HG03045 (cell line): Measurements from ENCODE around the gene KIF14.

Experiments used
- ATAC-seq: cut with Tn5 transposase; IDR thresholded peaks from one replicate; pipeline ENCODE4 v1.9.1; 2021; ENCODE audit warnings: mild to moderate bottlenecking, moderate library complexity; ENCODE audit not compliant: unreplicated experiment

Gene KIF14, protein sequence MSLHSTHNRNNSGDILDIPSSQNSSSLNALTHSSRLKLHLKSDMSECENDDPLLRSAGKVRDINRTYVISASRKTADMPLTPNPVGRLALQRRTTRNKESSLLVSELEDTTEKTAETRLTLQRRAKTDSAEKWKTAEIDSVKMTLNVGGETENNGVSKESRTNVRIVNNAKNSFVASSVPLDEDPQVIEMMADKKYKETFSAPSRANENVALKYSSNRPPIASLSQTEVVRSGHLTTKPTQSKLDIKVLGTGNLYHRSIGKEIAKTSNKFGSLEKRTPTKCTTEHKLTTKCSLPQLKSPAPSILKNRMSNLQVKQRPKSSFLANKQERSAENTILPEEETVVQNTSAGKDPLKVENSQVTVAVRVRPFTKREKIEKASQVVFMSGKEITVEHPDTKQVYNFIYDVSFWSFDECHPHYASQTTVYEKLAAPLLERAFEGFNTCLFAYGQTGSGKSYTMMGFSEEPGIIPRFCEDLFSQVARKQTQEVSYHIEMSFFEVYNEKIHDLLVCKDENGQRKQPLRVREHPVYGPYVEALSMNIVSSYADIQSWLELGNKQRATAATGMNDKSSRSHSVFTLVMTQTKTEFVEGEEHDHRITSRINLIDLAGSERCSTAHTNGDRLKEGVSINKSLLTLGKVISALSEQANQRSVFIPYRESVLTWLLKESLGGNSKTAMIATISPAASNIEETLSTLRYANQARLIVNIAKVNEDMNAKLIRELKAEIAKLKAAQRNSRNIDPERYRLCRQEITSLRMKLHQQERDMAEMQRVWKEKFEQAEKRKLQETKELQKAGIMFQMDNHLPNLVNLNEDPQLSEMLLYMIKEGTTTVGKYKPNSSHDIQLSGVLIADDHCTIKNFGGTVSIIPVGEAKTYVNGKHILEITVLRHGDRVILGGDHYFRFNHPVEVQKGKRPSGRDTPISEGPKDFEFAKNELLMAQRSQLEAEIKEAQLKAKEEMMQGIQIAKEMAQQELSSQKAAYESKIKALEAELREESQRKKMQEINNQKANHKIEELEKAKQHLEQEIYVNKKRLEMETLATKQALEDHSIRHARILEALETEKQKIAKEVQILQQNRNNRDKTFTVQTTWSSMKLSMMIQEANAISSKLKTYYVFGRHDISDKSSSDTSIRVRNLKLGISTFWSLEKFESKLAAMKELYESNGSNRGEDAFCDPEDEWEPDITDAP (N-terminal part only)

DNA sequence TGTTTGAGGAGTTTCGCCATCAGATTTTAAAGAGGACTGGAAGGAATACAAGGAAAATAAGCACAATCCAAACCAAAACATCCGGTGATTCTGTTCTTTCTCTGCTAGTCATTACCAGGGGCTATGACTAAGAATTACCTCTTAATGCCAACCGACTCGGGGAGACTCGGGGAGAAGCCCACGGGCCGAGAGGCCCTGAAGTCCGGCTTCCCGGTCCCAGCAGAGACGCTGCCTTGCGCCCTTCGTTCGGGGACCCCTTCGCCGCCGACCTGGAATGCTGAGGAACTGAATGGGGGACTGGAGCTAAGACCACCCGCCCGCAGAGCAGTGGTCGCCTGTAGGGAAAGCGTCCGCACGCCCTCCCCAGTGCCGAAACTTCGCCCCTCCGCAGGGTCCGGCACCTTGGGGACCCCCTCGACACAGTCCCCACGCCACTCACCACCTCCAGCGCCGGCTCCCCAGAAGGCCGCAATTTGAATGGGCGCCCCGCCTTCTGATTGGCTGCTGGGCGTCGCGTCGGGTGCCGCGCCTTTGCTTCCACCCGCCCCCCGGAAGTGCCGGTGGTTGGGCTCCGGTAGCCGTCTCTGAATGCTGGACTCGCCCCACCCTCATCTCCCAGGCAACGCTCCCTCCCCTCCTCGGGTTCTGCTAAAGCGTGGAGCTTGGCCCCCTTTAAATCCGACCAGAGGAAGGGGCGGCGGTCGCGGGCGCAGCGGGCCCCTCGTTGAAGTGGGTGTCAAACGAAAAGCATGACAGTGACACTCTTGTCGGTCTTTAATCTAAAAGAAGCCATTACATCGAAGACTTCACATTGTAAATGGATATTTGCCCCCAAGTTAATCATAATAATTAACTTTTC lies at the start of gene KIF14:
KIF14 (minus strand) TSS at position 479 of the 859 bp plus-strand sequence. CDS start 2,028 bp downstream, outside the sequence.
- peak; percentile 98 for ATAC-seq

DNA sequence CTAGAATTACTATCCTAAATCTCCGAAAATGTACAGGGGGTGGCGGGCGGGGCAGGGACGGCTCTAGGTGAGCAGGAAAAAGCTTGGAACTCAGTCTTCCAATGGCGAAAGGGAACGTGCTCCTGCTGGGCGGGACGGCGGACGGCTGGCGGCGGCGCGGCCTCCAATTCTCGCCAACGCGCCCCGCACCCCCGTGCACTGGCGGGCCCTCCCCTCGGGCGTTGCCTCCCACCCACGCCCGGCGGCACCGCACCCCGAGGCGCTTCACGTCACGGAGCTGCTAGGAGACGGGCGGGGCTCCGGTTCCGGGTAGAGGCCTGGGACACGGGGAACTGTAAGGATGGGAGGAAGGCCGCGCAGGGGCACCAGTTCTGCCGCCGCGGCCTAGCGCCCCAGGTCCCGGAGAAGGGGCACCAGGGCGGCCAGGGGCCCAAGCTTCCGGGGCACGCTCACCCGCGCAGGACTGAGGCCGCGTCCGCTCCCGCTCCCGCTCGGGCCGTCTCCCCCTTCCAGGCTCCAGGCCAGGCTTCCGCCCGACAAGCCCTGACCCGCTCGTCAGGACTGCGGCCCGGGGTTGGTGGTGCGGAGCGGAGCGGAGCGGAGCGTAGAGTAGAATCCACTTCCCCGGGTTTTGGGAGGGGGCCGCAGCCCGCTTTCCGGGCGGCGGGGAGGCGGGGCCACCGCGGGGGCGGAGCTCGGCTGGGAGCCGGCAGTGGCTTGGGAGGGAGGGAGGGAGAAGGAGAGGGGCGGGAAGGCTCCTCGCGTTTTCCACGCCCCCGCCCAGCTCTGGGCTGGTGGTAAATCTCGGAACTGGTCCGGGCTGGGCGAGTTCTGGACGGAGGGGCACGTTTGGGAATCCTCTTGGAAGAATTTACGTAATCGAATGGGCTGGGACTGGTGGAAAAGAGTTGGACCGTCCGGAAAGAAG lies 49.0 kb upstream of the KIF14 start, which contains the start of gene DDX59:
DDX59 (minus strand) TSS at position 594 of the 928 bp plus-strand sequence. CDS start 3,167 bp downstream, outside the sequence.
- ATAC-seq: peak; percentile 89

DNA sequence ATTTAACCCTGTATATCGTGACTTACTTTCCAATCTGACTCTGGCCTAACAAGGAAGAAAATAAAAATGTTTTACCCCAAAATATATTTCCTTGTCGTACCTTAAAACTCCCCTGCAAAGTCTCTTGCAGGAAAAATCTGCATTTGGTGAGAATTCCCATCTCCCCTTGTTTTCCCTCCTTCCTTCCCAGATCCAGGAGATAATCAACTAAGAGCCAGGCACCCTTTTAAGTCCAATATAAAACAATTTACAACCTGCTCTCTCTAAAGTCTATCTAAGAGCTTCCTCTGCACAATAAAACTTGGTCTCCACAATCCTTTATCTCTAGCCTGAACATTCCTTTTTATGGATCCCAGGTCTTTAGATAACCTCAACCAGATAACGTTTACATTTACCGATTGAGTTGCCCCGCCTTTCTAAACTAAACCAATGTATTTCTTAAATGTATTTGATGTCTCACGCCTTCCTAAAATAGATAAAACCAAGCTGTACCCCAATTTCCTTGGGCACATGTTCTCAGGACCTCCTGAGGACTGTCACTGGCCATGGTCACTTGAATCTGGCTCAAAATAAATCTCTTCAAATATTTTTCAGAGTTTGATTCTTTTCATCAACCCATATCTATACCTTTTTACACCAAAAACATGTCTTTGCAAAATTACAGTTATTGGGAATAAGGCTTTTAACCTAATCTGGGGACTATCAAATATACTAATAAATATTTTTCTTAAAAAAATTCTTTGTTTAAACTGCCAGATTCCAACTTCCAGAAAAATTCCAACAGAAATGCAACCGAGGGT lies 48.2 kb upstream of the KIF14 start:
- no peak for ATAC-seq

DNA sequence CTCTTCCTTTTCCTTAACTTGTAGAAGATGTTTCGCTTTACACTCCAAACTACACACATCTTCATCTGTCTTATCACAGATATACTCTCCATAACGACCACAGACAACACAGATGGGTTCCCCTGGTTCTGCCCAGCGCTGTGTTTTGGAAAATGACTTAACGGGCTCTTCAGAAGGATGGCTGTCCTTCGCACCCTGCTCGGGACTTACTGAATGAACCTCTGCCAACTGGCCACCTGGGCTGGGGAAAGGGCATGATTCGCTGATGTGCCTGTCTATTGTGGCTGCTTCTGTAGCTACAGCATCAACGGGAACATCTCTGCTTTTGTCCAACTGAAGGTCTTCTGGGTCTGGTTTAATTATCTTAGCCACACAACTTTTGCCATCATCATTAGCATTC lies 45.8 kb upstream of the KIF14 start:
- ATAC-seq: no peak

DNA sequence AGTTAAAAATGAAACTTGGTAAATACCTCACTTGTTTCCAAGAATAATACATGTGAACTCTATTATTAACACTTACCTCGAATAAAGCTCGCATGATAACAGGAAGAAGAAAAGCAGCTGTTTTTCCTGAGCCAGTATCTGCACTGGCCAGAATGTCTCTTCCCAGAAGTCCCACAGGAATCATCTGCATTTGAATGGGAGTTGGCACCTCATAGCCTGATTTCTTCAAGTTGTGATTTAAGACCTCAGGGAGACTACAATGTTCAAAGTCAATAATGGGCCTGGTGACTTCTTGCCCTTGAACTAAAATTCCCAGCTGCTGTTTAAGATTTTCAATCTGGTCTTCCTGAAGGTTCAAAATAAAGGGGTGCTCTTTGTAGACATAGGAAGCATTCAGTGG lies 45.3 kb upstream of the KIF14 start:
- ATAC-seq: no peak

DNA sequence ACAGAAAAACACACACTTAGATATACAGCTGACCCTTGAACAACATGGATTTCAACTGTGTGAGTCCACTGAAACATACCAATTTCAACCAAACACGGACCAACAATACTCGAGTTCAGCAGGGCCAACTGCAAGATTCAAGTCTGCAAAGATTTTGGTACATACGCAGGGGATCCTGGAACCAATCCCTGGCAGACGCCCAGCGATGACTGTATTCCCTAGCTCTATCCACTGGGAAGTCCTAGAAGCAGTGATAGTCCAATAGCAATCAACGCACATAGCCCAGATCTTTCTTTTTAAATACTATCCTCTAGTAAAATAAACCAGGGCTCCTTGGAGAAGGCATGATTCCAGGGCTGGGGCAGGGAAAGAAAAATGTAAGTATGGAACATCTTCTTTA lies 40.2 kb upstream of the KIF14 start:
- ATAC-seq: no peak

DNA sequence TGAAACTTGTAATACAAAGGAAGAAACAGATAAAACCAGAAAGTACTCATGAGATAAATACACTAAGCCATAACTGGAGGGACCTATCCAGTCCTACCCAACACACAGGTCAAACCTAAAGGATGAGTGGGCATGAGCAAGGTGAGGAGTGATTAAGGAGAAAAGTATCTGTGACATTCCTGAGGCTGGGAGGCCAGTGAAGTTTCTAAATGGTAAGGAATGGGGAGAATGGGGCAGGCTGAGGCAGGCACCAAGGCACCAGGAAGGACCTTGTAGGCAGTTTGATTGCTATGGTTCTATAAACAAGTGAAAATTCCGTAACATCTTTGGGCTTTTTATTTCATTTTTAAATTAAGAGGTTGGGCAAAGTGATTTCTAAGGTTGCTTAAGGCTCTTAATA lies 38.7 kb upstream of the KIF14 start:
- no peak for ATAC-seq

DNA sequence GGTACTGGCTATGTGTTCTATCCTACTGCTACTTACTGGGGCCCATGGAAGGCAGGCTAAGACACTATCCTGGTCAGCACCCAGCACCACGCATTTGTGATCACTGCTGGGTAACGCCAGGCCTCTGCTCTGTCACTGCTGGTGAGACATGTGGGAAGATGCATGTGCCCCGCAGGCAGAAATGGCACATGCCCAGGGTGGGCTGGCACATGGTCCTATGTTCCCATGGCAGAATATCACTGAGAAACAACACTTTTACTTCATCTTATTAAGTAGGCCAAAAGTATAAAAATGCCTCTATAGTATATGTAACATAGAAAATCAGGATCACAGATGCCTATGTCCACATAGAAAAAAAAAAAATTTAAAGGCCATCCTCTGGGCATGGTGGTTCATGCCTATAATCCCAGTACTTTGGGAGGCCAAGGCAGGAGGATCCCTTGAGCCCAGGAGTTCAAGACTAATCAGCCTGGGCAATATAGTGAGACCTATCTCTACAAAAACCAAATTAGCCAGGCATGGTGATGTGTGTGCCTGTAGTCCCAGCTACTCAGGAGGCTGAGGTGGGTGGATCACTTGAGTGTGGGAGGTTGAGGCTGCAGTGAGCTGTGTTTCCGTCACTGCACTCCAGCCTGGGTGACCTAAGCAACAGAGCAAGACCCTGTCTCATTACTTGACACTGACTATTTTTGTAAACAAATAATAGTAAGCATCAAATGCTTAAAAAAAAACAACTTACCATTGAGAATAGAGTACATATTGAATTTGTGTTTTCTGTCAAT lies 37.7 kb upstream of the KIF14 start:
- no peak for ATAC-seq

DNA sequence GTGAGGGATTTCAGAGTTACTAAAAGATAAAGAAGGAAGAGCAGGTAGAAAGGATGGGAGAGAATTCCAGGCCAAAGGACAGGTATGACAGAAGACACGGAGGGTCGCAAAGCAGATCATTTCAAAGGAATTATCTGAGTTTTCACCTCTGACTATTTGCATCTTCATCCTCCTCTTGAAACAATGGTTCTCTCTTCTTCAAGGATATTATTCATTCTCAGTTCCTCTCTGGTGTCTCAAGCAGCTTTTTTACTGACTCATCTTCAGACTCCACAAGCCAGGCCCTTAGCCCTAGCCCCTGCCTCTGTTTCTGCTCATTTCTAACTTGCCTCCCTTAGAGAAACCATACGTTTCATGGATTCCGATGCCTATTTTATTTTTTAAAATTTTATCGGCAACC lies 34.1 kb upstream of the KIF14 start:
- ATAC-seq: peak; percentile 87

DNA sequence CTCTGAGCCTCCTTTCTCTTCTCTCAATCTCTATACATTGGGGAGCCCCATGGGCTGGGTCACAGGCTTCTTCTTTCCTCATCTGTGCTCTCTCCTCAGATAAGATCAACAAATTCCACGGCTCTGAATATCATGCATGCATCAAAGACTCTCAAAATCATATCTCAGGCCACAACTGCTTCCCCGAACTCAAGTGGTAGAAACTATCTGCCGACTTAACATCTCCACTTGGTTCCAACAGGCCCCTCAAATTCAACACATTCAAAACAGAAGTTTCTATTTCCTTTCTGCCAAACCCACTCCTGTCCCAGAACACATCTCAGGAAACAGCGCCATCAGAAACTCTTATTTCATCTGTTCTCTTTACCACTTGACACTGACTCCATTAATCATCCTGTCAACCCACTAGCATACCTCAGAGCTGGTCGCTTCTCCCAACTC lies 32.5 kb upstream of the KIF14 start:
- peak; percentile 33 for ATAC-seq

DNA sequence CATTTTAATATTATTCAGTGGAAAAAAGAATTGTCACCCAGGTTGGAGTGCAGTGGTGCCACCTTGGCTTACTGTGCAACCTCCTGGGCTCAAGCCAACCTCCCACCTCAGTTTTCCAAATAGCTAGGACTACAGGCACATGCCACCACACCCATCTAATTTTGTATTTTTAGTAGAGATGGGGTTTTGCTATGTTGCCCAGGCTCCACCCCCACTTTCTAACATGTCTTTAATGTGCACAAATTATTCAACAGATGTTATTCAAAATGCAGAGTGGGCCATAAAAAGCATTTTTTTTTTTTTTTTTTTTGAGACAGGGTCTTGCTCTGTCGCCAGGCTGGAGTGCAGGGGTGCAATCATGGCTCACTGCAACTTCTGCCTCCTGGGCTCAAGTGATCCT lies 31.8 kb upstream of the KIF14 start:
- no peak for ATAC-seq

DNA sequence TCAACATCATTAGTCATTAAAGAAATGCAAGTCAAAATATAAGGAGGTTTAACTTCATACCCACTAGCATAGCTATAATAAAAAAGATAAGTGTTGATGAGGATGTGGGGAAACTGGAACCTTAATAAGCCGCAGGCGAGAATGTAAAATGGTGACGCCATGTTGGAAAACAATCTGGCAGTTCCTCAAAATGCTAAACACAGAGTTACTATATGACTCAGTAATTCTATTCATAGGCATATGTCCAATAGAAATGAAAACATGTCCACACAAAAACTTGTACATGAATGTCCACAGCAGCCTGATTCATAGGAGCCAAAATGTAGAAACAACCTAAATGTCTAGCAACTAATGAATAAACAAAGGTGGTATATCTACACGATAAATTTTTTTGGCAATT lies 26.0 kb upstream of the KIF14 start:
- ATAC-seq: no peak

DNA sequence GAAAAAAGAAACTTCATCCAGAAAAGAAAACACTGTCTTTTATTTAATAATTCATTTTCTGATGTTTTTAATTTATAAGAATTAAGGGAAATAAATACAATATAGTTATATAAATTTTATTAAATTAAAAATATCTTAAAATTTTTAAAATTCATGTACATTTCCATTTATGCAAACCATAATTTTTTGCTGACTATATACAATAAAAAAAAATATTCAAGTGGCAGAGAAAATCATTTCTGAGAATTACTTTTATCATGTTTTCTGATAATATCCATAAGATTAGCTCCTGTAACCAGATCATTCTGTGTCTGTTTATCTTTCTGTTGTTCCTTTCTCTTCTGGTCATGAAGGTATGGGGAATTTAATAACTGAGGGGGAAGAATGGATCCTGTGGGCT lies 23.5 kb upstream of the KIF14 start:
- ATAC-seq: no peak

DNA sequence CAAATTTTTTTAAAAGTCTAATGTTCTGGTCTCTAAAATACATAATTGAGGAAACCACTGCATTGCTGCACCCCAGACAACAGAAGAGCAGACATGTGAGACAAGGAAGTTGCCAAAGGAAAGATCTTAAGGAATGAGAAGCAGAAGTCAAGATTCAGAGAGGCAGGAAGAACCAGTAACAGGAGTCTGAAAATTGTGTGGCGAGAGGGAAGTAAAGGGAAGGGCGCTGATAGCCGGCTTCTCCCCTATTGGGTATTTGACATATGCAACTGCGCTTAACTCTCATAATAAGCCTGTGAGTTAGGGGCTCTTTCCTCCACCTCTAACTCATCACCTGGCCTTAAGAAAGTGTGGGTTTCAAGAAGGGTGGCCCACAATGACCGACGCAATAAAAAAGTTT lies 21.9 kb upstream of the KIF14 start:
- ATAC-seq: no peak

DNA sequence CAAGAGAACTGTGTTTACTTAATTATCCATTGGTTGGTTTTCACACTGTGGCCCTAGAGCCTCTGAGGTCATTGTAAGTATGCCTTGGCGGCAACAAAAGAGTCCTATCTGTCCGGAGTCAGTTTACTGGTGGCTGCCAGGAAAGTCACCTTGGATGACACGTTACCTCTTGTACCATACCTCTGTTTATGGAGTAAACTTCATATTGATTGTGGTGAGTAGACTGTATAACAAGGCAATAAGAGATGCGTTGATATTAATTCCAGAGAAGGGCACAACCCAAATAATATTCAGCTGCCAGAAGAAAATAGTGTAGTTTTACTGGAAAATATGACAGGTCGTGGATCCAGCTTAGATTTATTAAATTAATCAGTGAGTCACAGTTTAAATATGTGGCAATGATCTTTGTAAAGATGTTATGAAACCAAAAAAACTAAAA lies 20.4 kb upstream of the KIF14 start:
- no peak for ATAC-seq

DNA sequence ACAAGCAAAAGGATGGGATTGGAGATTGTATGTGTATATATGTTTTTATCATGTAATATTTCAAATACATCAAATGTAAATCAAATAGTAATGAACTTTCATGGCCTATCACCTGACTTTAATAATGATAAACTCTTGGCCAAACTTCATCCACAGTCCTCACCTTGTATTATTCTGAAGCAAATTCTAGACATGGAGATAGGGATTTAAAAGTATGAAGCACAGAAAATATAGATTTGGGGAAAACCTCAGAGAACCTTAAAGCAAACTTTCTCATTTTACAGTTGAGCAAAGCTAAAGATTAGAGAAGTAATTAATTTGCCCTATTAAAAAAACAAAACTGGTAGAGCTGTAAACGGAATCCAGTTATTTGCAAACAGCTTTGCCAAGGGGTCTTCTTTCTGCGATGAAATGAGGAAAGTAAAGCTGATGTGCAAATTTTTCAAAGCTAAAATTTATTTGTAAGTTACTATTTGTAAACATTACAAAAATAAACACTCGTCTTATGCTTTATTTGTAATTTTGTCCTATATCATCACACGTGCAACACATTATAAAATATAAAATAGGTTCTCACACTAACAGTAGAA lies 19.9 kb upstream of the KIF14 start:
- ATAC-seq: no peak

DNA sequence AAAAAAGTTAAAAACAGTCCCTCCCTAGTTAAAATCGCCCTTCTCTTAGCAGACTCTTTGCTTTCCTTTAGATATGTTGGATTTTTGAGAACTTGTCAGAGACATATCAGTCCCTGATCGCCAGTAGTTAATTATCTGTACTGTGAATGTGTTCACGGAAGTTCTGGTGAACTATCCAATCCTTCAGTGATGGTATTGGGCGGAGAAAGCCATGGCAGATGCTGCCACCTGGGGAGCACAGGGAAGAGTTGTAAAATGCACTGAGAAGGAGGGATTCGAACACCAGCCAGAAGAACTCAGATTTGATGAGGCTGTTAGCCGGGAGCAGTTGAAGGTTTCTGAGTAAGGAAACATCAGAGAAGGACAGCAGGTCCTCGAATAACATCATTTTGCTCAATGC lies 17.5 kb upstream of the KIF14 start:
- ATAC-seq: no peak
